HCT116 (cell line): ENCODE results near the gene IGSF21. TPM values are rescaled to one million over a fixed set of nuclear protein-coding genes. Genes with fewer than 3 reads are reported as not detected.

ENCODE experiments used
- ATAC-seq: fragments of 200-7000 bp; cut with Tn5 transposase; 2 replicates; pipeline ENCODE4 v1.9.1; 2020; ENCODE audit warnings: mild to moderate bottlenecking, moderate library complexity
- BruUV-seq: library from RNA; stranded (reverse); fragments of 400-500 nt; replicated peaks from 2 replicates; lab custom pipeline; 2021; lab: Mats Ljungman, UMichigan
- CTCF ChIA-PET: fragments of 300-600 bp; sonication (Branson Sonifier 250); formaldehyde crosslinking; loops from one replicate; lab custom pipeline; 2021; ENCODE audit warnings: antibody characterized with exemption; lab: Charles Lee
- POLR2A ChIA-PET: fragments of 300-600, 350-600 bp; sonication (Branson Sonifier 250); formaldehyde crosslinking; loops from one replicate; lab custom pipeline; 2021; ENCODE audit warnings: antibody characterized with exemption; lab: Charles Lee
- RAD21 ChIA-PET, 2 experiments: fragments of 300-600 bp; sonication (Branson Sonifier 250); formaldehyde crosslinking; loops; one replicate each; lab custom pipeline; 2023; ENCODE audit warnings: low total read pairs in 2 of 2; ENCODE audit not compliant: uncharacterized antibody in 2 of 2, unreplicated experiment in 2 of 2, low non-redundant PET in 1 of 2; lab: Charles Lee
- DNase-seq: peaks from one replicate; pipeline ENCODE4 v3.0.0-alpha.2; 2010; ENCODE audit warnings: low read depth, low spot score
- H2AFZ ChIP-seq: fragments of 200-600 bp; shearing (Covaris generic), sonication (generic); 2 replicates; pipeline ENCODE4 v1.6.1; 2017; ENCODE audit warnings: low read depth, mixed run types, mixed read lengths, antibody characterized with exemption, low read length; ENCODE audit not compliant: poor library complexity, severe bottlenecking
- H3K27ac ChIP-seq: 2 replicates; pipeline ENCODE4 v1.5.1; 2012; ENCODE audit warnings: low read depth, low read length
- H3K27me3 ChIP-seq: fragments of 200-600 bp; sonication (generic); 2 replicates; pipeline ENCODE4 v1.6.1; 2016; ENCODE audit warnings: mixed run types, low read length, mixed read lengths; ENCODE audit not compliant: insufficient read depth
- H3K36me3 ChIP-seq, 2 experiments: fragments of 200-500 bp in 1 of 2; fragments of 200-600 bp in 1 of 2; sonication (Bioruptor generic) in 1 of 2; sonication (generic) in 1 of 2; 2 replicates each; pipeline versions ENCODE4 v1.5.1 to v1.6.1; 2014 to 2016; ENCODE audit warnings: low read length in 2 of 2, inconsistent platforms in 1 of 2, mixed read lengths in 1 of 2, mixed run types in 1 of 2; ENCODE audit not compliant: insufficient read depth in 2 of 2, control insufficient read depth in 1 of 2
- H3K4me1 ChIP-seq, 2 experiments: fragments of 200-600 bp in 1 of 2; sonication (generic) in 1 of 2; 2 replicates each; pipeline versions ENCODE4 v1.5.1 to v1.6.1; 2012 to 2017; ENCODE audit warnings: low read length in 2 of 2, inconsistent platforms in 1 of 2, mild to moderate bottlenecking in 1 of 2, mixed read lengths in 1 of 2, mixed run types in 1 of 2, moderate library complexity in 1 of 2; ENCODE audit not compliant: insufficient read depth in 2 of 2, control insufficient read depth in 1 of 2
- H3K4me2 ChIP-seq: fragments of 200-600 bp; sonication (generic); 2 replicates; pipeline ENCODE4 v1.6.1; 2017; ENCODE audit warnings: mixed run types, low read length, mixed read lengths
- H3K4me3 ChIP-seq, 2 experiments: fragments of 200-600 bp in 1 of 2; sonication (generic) in 1 of 2; replicated peaks in 1 of 2; 2 replicates each; pipeline ENCODE4 v1.5.1; 2011 to 2016; ENCODE audit warnings: low read length in 2 of 2, control low read depth in 1 of 2, low read depth in 1 of 2, mild to moderate bottlenecking in 1 of 2, mixed read lengths in 1 of 2, mixed run types in 1 of 2
- H3K79me2 ChIP-seq: fragments of 200-600 bp; sonication (generic); 2 replicates; pipeline ENCODE4 v1.6.1; 2017; ENCODE audit warnings: mild to moderate bottlenecking, mixed run types, low read length, moderate library complexity, mixed read lengths; ENCODE audit not compliant: insufficient read depth
- H3K9ac ChIP-seq: fragments of 200-600 bp; sonication (generic); 2 replicates; pipeline ENCODE4 v1.6.1; 2016; ENCODE audit warnings: low read length, mixed read lengths
- H3K9me2 ChIP-seq: fragments of 200-600 bp; sonication (generic), shearing (Covaris generic); 2 replicates; pipeline ENCODE4 v1.6.1; 2017; ENCODE audit warnings: mixed run types, mild to moderate bottlenecking, moderate library complexity; ENCODE audit not compliant: insufficient read depth
- H3K9me3 ChIP-seq, 2 experiments: fragments of 200-500 bp in 1 of 2; fragments of 200-600 bp in 1 of 2; sonication (Bioruptor generic) in 1 of 2; sonication (generic) in 1 of 2; 2 replicates each; pipeline ENCODE4 v1.6.1; 2014 to 2017; ENCODE audit warnings: low read length in 2 of 2, mixed read lengths in 2 of 2, inconsistent platforms in 1 of 2, low read depth in 1 of 2, mild to moderate bottlenecking in 1 of 2, mixed run types in 1 of 2, moderate library complexity in 1 of 2; ENCODE audit not compliant: control insufficient read depth in 1 of 2, insufficient read depth in 1 of 2
- H4K20me1 ChIP-seq: fragments of 200-600 bp; sonication (generic), shearing (Covaris generic); 2 replicates; pipeline ENCODE4 v1.6.1; 2017; ENCODE audit warnings: mixed run types, mild to moderate bottlenecking, moderate library complexity; ENCODE audit not compliant: insufficient read depth
- CBX3 ChIP-seq: IDR thresholded peaks from 2 replicates; pipeline ENCODE4 v1.6.1; 2012; ENCODE audit warnings: low read depth
- POLR2AphosphoS5 ChIP-seq: IDR thresholded peaks from 2 replicates; pipeline ENCODE4 v1.6.1; 2011; ENCODE audit warnings: mild to moderate bottlenecking, low read depth, low read length, moderate library complexity
- SP1 ChIP-seq: IDR thresholded peaks from 2 replicates; pipeline ENCODE4 v1.6.1; 2012; ENCODE audit warnings: low read depth
- SRF ChIP-seq: IDR thresholded peaks from 2 replicates; pipeline ENCODE4 v1.6.1; 2012; ENCODE audit warnings: low read depth
- TCF7L2 ChIP-seq: IDR thresholded peaks from 2 replicates; pipeline ENCODE4 v1.7.0; 2011; ENCODE audit warnings: borderline replicate concordance, inconsistent platforms; ENCODE audit not compliant: insufficient read depth, insufficient read length; ENCODE audit errors: extremely low read depth
- ZNF274 ChIP-seq: fragments of 200-500 bp; sonication (Bioruptor generic); IDR thresholded peaks from 2 replicates; pipeline ENCODE4 v1.6.1; 2014; ENCODE audit warnings: mild to moderate bottlenecking, low read depth, low read length, inconsistent platforms
- intact Hi-C: fragments of 100-400 bp; cut with micrococcal nuclease; formaldehyde crosslinking; loops from 2 replicates; pipeline ENCODE4 v1.10.0; 2022
- total RNA-seq: library from RNA; stranded (reverse); gene quantifications from one replicate; pipeline ENCODE4 v1.2.1, GENCODE V29; 2021; ENCODE audit not compliant: unreplicated experiment
- TF ChIP-seq, protein P1 (sequence below): IDR thresholded peaks from 2 replicates; pipeline ENCODE4 v1.6.1; 2011; ENCODE audit warnings: mild to moderate bottlenecking, low read length, moderate library complexity; ENCODE audit not compliant: insufficient replicate concordance; ENCODE audit errors: extremely low read depth

Gene IGSF21
- total RNA-seq, 1 experiment from 2014 or later = not detected

DNA sequence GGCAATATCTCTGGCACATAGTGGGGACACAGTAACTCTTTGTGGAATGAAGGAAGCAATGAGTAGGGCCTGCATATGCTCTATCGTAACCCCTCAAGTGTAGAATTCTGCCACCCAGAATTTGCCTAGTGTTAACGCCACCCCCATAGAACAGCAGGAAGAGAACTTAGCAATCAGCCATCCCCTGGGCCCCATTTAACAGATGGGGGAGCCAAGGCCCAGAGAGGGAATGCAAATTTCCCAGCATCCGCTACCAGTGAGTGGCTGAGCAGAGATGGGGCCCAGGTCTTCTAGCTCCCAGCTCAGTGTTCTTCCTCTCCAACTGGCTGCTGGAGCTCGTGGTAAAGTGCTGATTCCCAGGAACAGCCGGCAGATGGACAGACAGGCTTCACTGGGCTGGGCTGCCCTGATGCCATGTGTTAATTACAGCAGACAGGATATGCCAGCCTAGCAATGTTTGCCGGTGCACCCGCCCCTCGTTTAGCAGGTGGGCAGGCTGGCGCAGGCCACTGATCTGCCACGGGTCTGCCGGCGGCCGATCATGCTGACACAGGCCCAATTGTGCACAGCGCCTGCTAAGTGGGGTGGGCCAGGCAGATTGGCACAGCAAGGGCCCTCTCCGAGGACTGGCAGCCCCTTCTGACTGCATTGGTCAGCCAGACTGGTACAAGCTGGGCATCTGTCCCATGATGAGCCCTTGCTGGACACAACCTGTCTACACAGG is 171.9 kb downstream of the IGSF21 start:
- H2AFZ ChIP-seq = no peak overlapping the region
- H3K27me3 ChIP-seq = peaks cover 38% of the 10 kb centered on the region
- H3K4me1 ChIP-seq = peaks cover 0 to 6% of the 10 kb centered on the region in 2 experiments; a peak in 1 of 4 replicates
- no peaks in the 10 kb centered on the region for H3K79me2 ChIP-seq
- no peak for ATAC-seq
- H3K9me3 ChIP-seq = no peaks in the 10 kb centered on the region
- H3K4me3 ChIP-seq = no peak overlapping the region
- no peaks in the 10 kb centered on the region for H4K20me1 ChIP-seq
- H3K9ac ChIP-seq = no peak overlapping the region
- no peaks in the 10 kb centered on the region for H3K9me2 ChIP-seq
- DNase-seq = no peak
- RAD21 ChIA-PET = no interaction called here
- POLR2A ChIA-PET = no interaction called here
- H3K36me3 ChIP-seq = no peaks in the 10 kb centered on the region
- intact Hi-C loops = no loop called here
- no peak overlapping the region for H3K4me2 ChIP-seq
- no peak for TF ChIP-seq ZNF274
- TF ChIP-seq TCF7L2 = no peak
- no peak for TF ChIP-seq SRF
- no peak for TF ChIP-seq SP1
- TF ChIP-seq, protein P1, sequence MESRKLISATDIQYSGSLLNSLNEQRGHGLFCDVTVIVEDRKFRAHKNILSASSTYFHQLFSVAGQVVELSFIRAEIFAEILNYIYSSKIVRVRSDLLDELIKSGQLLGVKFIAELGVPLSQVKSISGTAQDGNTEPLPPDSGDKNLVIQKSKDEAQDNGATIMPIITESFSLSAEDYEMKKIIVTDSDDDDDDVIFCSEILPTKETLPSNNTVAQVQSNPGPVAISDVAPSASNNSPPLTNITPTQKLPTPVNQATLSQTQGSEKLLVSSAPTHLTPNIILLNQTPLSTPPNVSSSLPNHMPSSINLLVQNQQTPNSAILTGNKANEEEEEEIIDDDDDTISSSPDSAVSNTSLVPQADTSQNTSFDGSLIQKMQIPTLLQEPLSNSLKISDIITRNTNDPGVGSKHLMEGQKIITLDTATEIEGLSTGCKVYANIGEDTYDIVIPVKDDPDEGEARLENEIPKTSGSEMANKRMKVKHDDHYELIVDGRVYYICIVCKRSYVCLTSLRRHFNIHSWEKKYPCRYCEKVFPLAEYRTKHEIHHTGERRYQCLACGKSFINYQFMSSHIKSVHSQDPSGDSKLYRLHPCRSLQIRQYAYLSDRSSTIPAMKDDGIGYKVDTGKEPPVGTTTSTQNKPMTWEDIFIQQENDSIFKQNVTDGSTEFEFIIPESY = no peak
- no peak for TF ChIP-seq POLR2AphosphoS5
- no peak for TF ChIP-seq CBX3
- BruUV-seq = no TSS peak
- CTCF ChIA-PET = no interaction called here
- H3K27ac ChIP-seq = no peak overlapping the region
